OCI-LY1 (cell line): Measurements from ENCODE around the gene ADAMTS3.

ENCODE experiments used
- CTCF ChIP-seq: fragments of 200-600 bp; sonication (generic), shearing (Covaris generic); IDR thresholded peaks from 2 replicates; pipeline ENCODE4 v1.5.1; 2017; ENCODE audit warnings: mild to moderate bottlenecking, antibody characterized with exemption, low read length, moderate library complexity, mixed read lengths
- EZH2 ChIP-seq: fragments of 200-600 bp; sonication (generic), shearing (Covaris generic); IDR thresholded peaks from 2 replicates; pipeline ENCODE4 v1.8.0; 2017; ENCODE audit warnings: borderline replicate concordance, mixed run types, mild to moderate bottlenecking, antibody characterized with exemption, low read length, moderate library complexity, mixed read lengths

GRCh38 chr4:72531768-72532290 is 37.2 kb downstream of the ADAMTS3 start:
- no peak for TF ChIP-seq CTCF
- TF ChIP-seq EZH2 = no peak
